Panc1 (cell line): Measurements from ENCODE around the gene RSPO3. TPM values are rescaled to one million over a fixed set of nuclear protein-coding genes. Genes with fewer than 3 reads are reported as not detected.

Source experiments
- ATAC-seq: fragments of 200-7000 bp; cut with Tn5 transposase; 2 replicates; pipeline ENCODE4 v1.9.1; 2020; ENCODE audit warnings: mild to moderate bottlenecking, moderate library complexity
- BruUV-seq: library from RNA; stranded (reverse); fragments of 400-500 nt; replicated peaks from 2 replicates; lab custom pipeline; 2021; lab: Mats Ljungman, UMichigan
- CTCF ChIA-PET: fragments of 300-600 bp; sonication (Branson Sonifier 250); formaldehyde crosslinking; loops from one replicate; lab custom pipeline; 2022; ENCODE audit warnings: antibody characterized with exemption; lab: Charles Lee
- POLR2A ChIA-PET: fragments of 300-600 bp; sonication (Branson Sonifier 250); formaldehyde crosslinking; loops from one replicate; lab custom pipeline; 2022; ENCODE audit warnings: antibody characterized with exemption; lab: Charles Lee
- DNase-seq: peaks from one replicate; pipeline ENCODE4 v3.0.0-alpha.2; 2010; ENCODE audit warnings: low read depth, low spot score
- H3K27ac ChIP-seq: 2 replicates; pipeline ENCODE4 v1.5.1; 2011; ENCODE audit warnings: mild to moderate bottlenecking, low read length, inconsistent platforms
- H3K27me3 ChIP-seq: fragments of 200-500 bp; sonication (Bioruptor generic); 2 replicates; pipeline ENCODE4 v1.6.0; 2014; ENCODE audit warnings: low read length, inconsistent platforms; ENCODE audit not compliant: control insufficient read depth, insufficient read depth
- H3K36me3 ChIP-seq: fragments of 200-500 bp; sonication (Bioruptor generic); 2 replicates; pipeline ENCODE4 v1.5.1; 2014; ENCODE audit warnings: inconsistent platforms, mild to moderate bottlenecking, low read length, moderate library complexity; ENCODE audit not compliant: control insufficient read depth, insufficient read depth
- H3K4me1 ChIP-seq: 2 replicates; pipeline ENCODE4 v1.5.1; 2011; ENCODE audit warnings: inconsistent platforms, mild to moderate bottlenecking, low read length, moderate library complexity; ENCODE audit not compliant: control insufficient read depth, insufficient read depth
- H3K4me3 ChIP-seq, 2 experiments: 2 replicates each; pipeline ENCODE4 v1.5.1; 2011 to 2012; ENCODE audit warnings: low read depth in 2 of 2, low read length in 2 of 2, mild to moderate bottlenecking in 2 of 2, inconsistent platforms in 1 of 2, moderate library complexity in 1 of 2
- H3K9me3 ChIP-seq: fragments of 200-500 bp; sonication (Bioruptor generic); 2 replicates; pipeline ENCODE4 v1.5.1; 2014; ENCODE audit warnings: low read depth, mild to moderate bottlenecking, inconsistent platforms, low read length, moderate library complexity; ENCODE audit not compliant: control insufficient read depth, insufficient read depth
- CTCF ChIP-seq: fragments of 450-650 bp; IDR thresholded peaks from 2 replicates; pipeline ENCODE4 v1.5.1; 2017; ENCODE audit warnings: mild to moderate bottlenecking
- POLR2AphosphoS5 ChIP-seq: IDR thresholded peaks from 2 replicates; pipeline ENCODE4 v1.6.1; 2012; ENCODE audit warnings: mild to moderate bottlenecking, low read depth, low read length, moderate library complexity
- REST ChIP-seq, 2 experiments: IDR thresholded peaks; 2 replicates each; pipeline ENCODE4 v1.6.1; 2011 to 2012; ENCODE audit warnings: low read depth in 2 of 2, control low read depth in 1 of 2, low read length in 1 of 2, mild to moderate bottlenecking in 1 of 2, moderate library complexity in 1 of 2; ENCODE audit not compliant: insufficient read depth in 1 of 2
- SIN3A ChIP-seq: IDR thresholded peaks from 2 replicates; pipeline ENCODE4 v1.6.1; 2012; ENCODE audit warnings: low read depth, mild to moderate bottlenecking, low read length, moderate library complexity, borderline replicate concordance; ENCODE audit not compliant: insufficient read depth
- TCF7L2 ChIP-seq: IDR thresholded peaks from 2 replicates; pipeline ENCODE4 v1.6.1; 2011; ENCODE audit warnings: mild to moderate bottlenecking, low read depth, low read length, inconsistent platforms
- in situ Hi-C: cut with HindIII; loops from 2 replicates; pipeline ENCODE4 v1.10.0; 2016; ENCODE audit warnings: low sequenced_read_pairs, low pct_unique_long_range_greater_than_20kb
- intact Hi-C: fragments of 100-400 bp; cut with micrococcal nuclease; formaldehyde crosslinking; loops from one replicate; pipeline ENCODE4 v1.10.0; 2022; ENCODE audit not compliant: unreplicated experiment
- total RNA-seq: library from RNA; stranded (reverse); gene quantifications from one replicate; pipeline ENCODE4 v1.2.1, GENCODE V29; 2021; ENCODE audit not compliant: unreplicated experiment

Gene RSPO3
- total RNA-seq, 1 experiment from 2014 or later: not detected

- Histone ChIP-seq H3K9me3 (no peaks in the 10 kb centered on the region), H3K27ac (no peak overlapping the region), H3K27me3 (peaks cover 18% of the 10 kb centered on the region), H3K4me3 (no peak overlapping the region), H3K4me1 (no peaks in the 10 kb centered on the region), H3K36me3 (no peaks in the 10 kb centered on the region; the same call in 1 of the 2 replicates)
- in situ Hi-C loops (no loop called here), intact Hi-C loops (loop anchor here (10.0 kb wide), 2 partner anchors 763 to 1133 kb away; no protein-coding TSS in a partner anchor)
- BruUV-seq: no TSS peak
- TF ChIP-seq CTCF: no peak
- ChIA-PET CTCF (no interaction called here), POLR2A (no interaction called here)
- ATAC-seq: no peak
- DNase-seq: no peak
These were observed 9.6 kb downstream of the RSPO3 start for GRCh38 chr6:127128066-127128465.

GRCh38 chr6:127129251-127129650, 10.8 kb downstream of the RSPO3 start:
- Histone ChIP-seq H3K9me3 (no peaks in the 10 kb centered on the region), H3K4me1 (no peaks in the 10 kb centered on the region), H3K4me3 (no peak overlapping the region), H3K36me3 (no peaks in the 10 kb centered on the region; the same call in 1 of the 2 replicates), H3K27me3 (peaks cover 11% of the 10 kb centered on the region; the same call in 1 of the 2 replicates), H3K27ac (no peak overlapping the region)
- no peak for TF ChIP-seq REST (IDR thresholded peaks at IDR 0.05; ENCODE audit: insufficient read depth in 1 of 2, low read depth in 2 of 2, low read length in 1 of 2)
- no peak for TF ChIP-seq POLR2AphosphoS5
- no peak for TF ChIP-seq SIN3A
- no peak for TF ChIP-seq CTCF
- TF ChIP-seq TCF7L2: no peak
- CTCF ChIA-PET: no interaction called here
- no peak for DNase-seq
- intact Hi-C loops: loop anchor here (10.0 kb wide), 2 partner anchors 764 to 1134 kb away; no protein-coding TSS in a partner anchor
- in situ Hi-C loops: no loop called here
- BruUV-seq: no TSS peak
- no peak for ATAC-seq
- POLR2A ChIA-PET: no interaction called here
